Ramos (cell line): ENCODE data around the gene KRTAP16-1.
"Not testable (repeated sequence)": the region's sequence is repeated elsewhere in the genome, so short reads cannot be mapped to it uniquely, and the experiment has no call there.

Experiments used
- in situ Hi-C: fragments of 300-500 bp; cut with MboI; formaldehyde crosslinking; loops from one replicate; pipeline ENCODE4 v1.14.3; 2022; ENCODE audit warnings: low sequenced_read_pairs; ENCODE audit not compliant: unreplicated experiment

Gene KRTAP16-1

GRCh38 chr17:41307647-41308046 lies 1.5 kb downstream of the KRTAP16-1 start:
- in situ Hi-C loops: no loop called here

- in situ Hi-C loops: no loop called here
Observed at GRCh38 chr17:41304091-41304490, 5.0 kb downstream of the KRTAP16-1 start.

GRCh38 chr17:41302981-41303380 lies 6.1 kb downstream of the KRTAP16-1 start:
- in situ Hi-C loops: no loop called here

- in situ Hi-C loops: no loop called here
Observed at GRCh38 chr17:41301916-41302901, 6.9 kb downstream of the KRTAP16-1 start, which contains the start of gene KRTAP29-1. Gene KRTAP29-1, minus strand, starts transcription at chr17:41302851. Its CDS starts 0 bp downstream, at chr17:41302851.

GRCh38 chr17:41301204-41301790 lies 7.8 kb downstream of the KRTAP16-1 start:
- in situ Hi-C loops: no loop called here

- in situ Hi-C loops: no loop called here
Observed at GRCh38 chr17:41298458-41299135, 10.5 kb downstream of the KRTAP16-1 start.

GRCh38 chr17:41296846-41297245 lies 12.3 kb downstream of the KRTAP16-1 start:
- in situ Hi-C loops: no loop called here

- in situ Hi-C loops: no loop called here
Observed at GRCh38 chr17:41294016-41294415, 15.1 kb downstream of the KRTAP16-1 start.

- in situ Hi-C loops: no loop called here
Observed at GRCh38 chr17:41287050-41287449, 22.1 kb downstream of the KRTAP16-1 start.

GRCh38 chr17:41284546-41284945 lies 24.6 kb downstream of the KRTAP16-1 start:
- in situ Hi-C loops: no loop called here

- in situ Hi-C loops: no loop called here
Observed at GRCh38 chr17:41284043-41284442, 25.1 kb downstream of the KRTAP16-1 start.

GRCh38 chr17:41278176-41278955 lies 30.7 kb downstream of the KRTAP16-1 start:
- in situ Hi-C loops: no loop called here

GRCh38 chr17:41275648-41276190 lies 33.4 kb downstream of the KRTAP16-1 start, which contains the start of gene KRTAP9-7:
Gene KRTAP9-7, plus strand, starts transcription at chr17:41275698. Its CDS starts 0 bp downstream, at chr17:41275698.
- in situ Hi-C loops: not testable (repeated sequence)

GRCh38 chr17:41271858-41272257 lies 37.3 kb downstream of the KRTAP16-1 start:
- in situ Hi-C loops: no loop called here

GRCh38 chr17:41271323-41271722 lies 37.8 kb downstream of the KRTAP16-1 start:
- in situ Hi-C loops: not testable (repeated sequence)

- in situ Hi-C loops: no loop called here
Observed at GRCh38 chr17:41267711-41268110, 41.4 kb downstream of the KRTAP16-1 start.

GRCh38 chr17:41265078-41265477 lies 44.0 kb downstream of the KRTAP16-1 start, which contains the start of gene KRTAP9-6:
Gene KRTAP9-6, plus strand, starts transcription at chr17:41265378. Its CDS starts 0 bp downstream, at chr17:41265378.
- in situ Hi-C loops: no loop called here

GRCh38 chr17:41264599-41264998 lies 44.5 kb downstream of the KRTAP16-1 start:
- in situ Hi-C loops: no loop called here

GRCh38 chr17:41263212-41263611 lies 45.9 kb downstream of the KRTAP16-1 start:
- in situ Hi-C loops: no loop called here
